PFSK-1 (cell line): ENCODE measurements around the gene GGTA1.

Source experiments
- POLR2AphosphoS5 ChIP-seq: IDR thresholded peaks from 2 replicates; pipeline ENCODE4 v1.6.1; 2012; ENCODE audit warnings: low read depth, mild to moderate bottlenecking, control low read depth, low read length, moderate library complexity
- REST ChIP-seq, 2 experiments: IDR thresholded peaks; 2 replicates each; pipeline versions ENCODE4 v1.6.1 to v1.8.0; 2011 to 2012; ENCODE audit warnings: low read depth in 2 of 2, low read length in 2 of 2, control low read depth in 1 of 2, inconsistent platforms in 1 of 2, mild to moderate bottlenecking in 1 of 2, moderate library complexity in 1 of 2; ENCODE audit not compliant: insufficient read depth in 1 of 2
- SIN3A ChIP-seq: IDR thresholded peaks from 2 replicates; pipeline ENCODE4 v1.6.1; 2012; ENCODE audit warnings: mild to moderate bottlenecking, low read length, moderate library complexity, borderline replicate concordance; ENCODE audit not compliant: insufficient read depth

GRCh38 chr9:121451586-121451985 lies 48.1 kb downstream of the GGTA1 start:
- TF ChIP-seq POLR2AphosphoS5 (no peak), SIN3A (no peak), REST (IDR thresholded peaks at IDR 0.05; ENCODE audit: insufficient read depth in 1 of 2, low read depth in 2 of 2, low read length in 2 of 2) (no peak)
